Liver (tissue), 9 donors: ENCODE measurements around the gene RXFP2. TPM values are rescaled to one million over a fixed set of nuclear protein-coding genes. Genes with fewer than 3 reads are reported as not detected.

Experiments used
- DNase-seq: peaks from one replicate; pipeline ENCODE4 v3.0.0-alpha.2; 2017; ENCODE audit warnings: low spot score
- H3K27ac ChIP-seq, 2 donors: one replicate each; pipeline ENCODE4 v1.7.0; 2013; ENCODE audit warnings: inconsistent platforms in 2 of 2, low read length in 2 of 2, control low read depth in 1 of 2, low read depth in 1 of 2, mild to moderate bottlenecking in 1 of 2
- H3K27me3 ChIP-seq, 4 donors: one replicate each; pipeline versions ENCODE4 v1.6.1 to v1.7.0; 2013; ENCODE audit warnings: low read length in 3 of 4, inconsistent platforms in 1 of 4, mild to moderate bottlenecking in 1 of 4, moderate library complexity in 1 of 4; ENCODE audit not compliant: control insufficient read depth in 4 of 4, insufficient read depth in 4 of 4
- H3K36me3 ChIP-seq, 4 donors: one replicate each; pipeline versions ENCODE4 v1.6.1 to v1.7.0; 2013; ENCODE audit warnings: low read length in 3 of 4, mild to moderate bottlenecking in 3 of 4, low read depth in 1 of 4, moderate library complexity in 1 of 4; ENCODE audit not compliant: control insufficient read depth in 4 of 4, insufficient read depth in 3 of 4
- H3K4me1 ChIP-seq, 4 donors: one replicate each; pipeline versions ENCODE4 v1.6.1 to v1.7.0; 2013; ENCODE audit warnings: low read length in 3 of 4, mild to moderate bottlenecking in 3 of 4, moderate library complexity in 1 of 4; ENCODE audit not compliant: control insufficient read depth in 4 of 4, insufficient read depth in 4 of 4
- H3K4me3 ChIP-seq, 3 donors: one replicate each; pipeline versions ENCODE4 v1.6.1 to v1.7.0; 2013; ENCODE audit warnings: low read length in 3 of 3, control low read depth in 1 of 3, low read depth in 1 of 3, mild to moderate bottlenecking in 1 of 3
- H3K9ac ChIP-seq, 2 donors: one replicate each; pipeline ENCODE4 v1.7.0; 2013; ENCODE audit warnings: low read length in 2 of 2, mild to moderate bottlenecking in 2 of 2, moderate library complexity in 2 of 2, control low read depth in 1 of 2, low read depth in 1 of 2
- H3K9me3 ChIP-seq, 4 donors: one replicate each; pipeline versions ENCODE4 v1.6.1 to v1.7.0; 2013; ENCODE audit warnings: low read length in 3 of 4; ENCODE audit not compliant: control insufficient read depth in 4 of 4
- ATF3 ChIP-seq: IDR thresholded peaks from 2 replicates; pipeline ENCODE4 v1.6.1; 2016; ENCODE audit warnings: antibody characterized with exemption
- CTCF ChIP-seq: fragments of 150-350 bp; IDR thresholded peaks from 2 replicates; pipeline ENCODE4 v1.5.1; 2017; ENCODE audit warnings: improper control_type of control experiment, low read depth, low read length; ENCODE audit not compliant: missing input control
- EGR1 ChIP-seq, 2 donors: IDR thresholded peaks; 2 replicates each; pipeline ENCODE4 v1.6.1; 2016 to 2018; ENCODE audit warnings: antibody characterized with exemption in 2 of 2, low read depth in 2 of 2
- FOXA1 ChIP-seq: IDR thresholded peaks from 2 replicates; pipeline ENCODE4 v1.6.1; 2016; ENCODE audit warnings: antibody characterized with exemption
- FOXA2 ChIP-seq: IDR thresholded peaks from 2 replicates; pipeline ENCODE4 v1.6.1; 2016; ENCODE audit warnings: antibody characterized with exemption
- GABPA ChIP-seq, 2 donors: IDR thresholded peaks in 1 of 2; conservative IDR thresholded peaks in 1 of 2; 2 replicates each; pipeline ENCODE4 v1.6.1; 2016; ENCODE audit warnings: antibody characterized with exemption in 2 of 2, mild to moderate bottlenecking in 1 of 2, moderate library complexity in 1 of 2
- HNF4A ChIP-seq, 2 donors: conservative IDR thresholded peaks; 2 replicates each; pipeline ENCODE4 v1.6.1; 2016; ENCODE audit warnings: antibody characterized with exemption in 2 of 2, mild to moderate bottlenecking in 2 of 2
- HNF4G ChIP-seq: IDR thresholded peaks from 2 replicates; pipeline ENCODE4 v1.6.1; 2016; ENCODE audit warnings: antibody characterized with exemption
- JUND ChIP-seq, 2 donors: IDR thresholded peaks; 2 replicates each; pipeline ENCODE4 v1.6.1; 2016; ENCODE audit warnings: antibody characterized with exemption in 2 of 2
- MAX ChIP-seq: IDR thresholded peaks from 2 replicates; pipeline ENCODE4 v1.6.1; 2016; ENCODE audit warnings: antibody characterized with exemption
- NR2F2 ChIP-seq: IDR thresholded peaks from 2 replicates; pipeline ENCODE4 v1.6.1; 2016; ENCODE audit warnings: antibody characterized with exemption
- RAD21 ChIP-seq, 2 donors: IDR thresholded peaks; 2 replicates each; pipeline ENCODE4 v1.6.1; 2016; ENCODE audit warnings: antibody characterized with exemption in 2 of 2, mild to moderate bottlenecking in 2 of 2
- REST ChIP-seq: IDR thresholded peaks from 2 replicates; pipeline ENCODE4 v1.6.1; 2016; ENCODE audit warnings: antibody characterized with exemption, mild to moderate bottlenecking
- RXRA ChIP-seq, 2 donors: IDR thresholded peaks; 2 replicates each; pipeline ENCODE4 v1.6.1; 2017 to 2018; ENCODE audit warnings: antibody characterized with exemption in 2 of 2, mild to moderate bottlenecking in 1 of 2
- SP1 ChIP-seq: IDR thresholded peaks from 2 replicates; pipeline ENCODE4 v1.6.1; 2018; ENCODE audit warnings: antibody characterized with exemption, mild to moderate bottlenecking
- TAF1 ChIP-seq: conservative IDR thresholded peaks from 2 replicates; pipeline ENCODE4 v1.6.1; 2016; ENCODE audit warnings: antibody characterized with exemption, mild to moderate bottlenecking
- YY1 ChIP-seq: IDR thresholded peaks from 2 replicates; pipeline ENCODE4 v1.6.1; 2016; ENCODE audit warnings: antibody characterized with exemption, mild to moderate bottlenecking
- ZBTB33 ChIP-seq: IDR thresholded peaks from 2 replicates; pipeline ENCODE4 v1.6.1; 2016; ENCODE audit warnings: antibody characterized with exemption
- WGBS: extraction: QIAGEN DNeasy Blood & Tissue Kit; methylation state at CpG from one replicate; pipeline ENCODE4 v1.1.7; 2013; 5-methylcytosine and 5-hydroxymethylcytosine counted together
- polyA plus RNA-seq, 2 donors: library from polyadenylated mRNA; stranded (reverse) in 1 of 2; unstranded in 1 of 2; fragments of 200-250 nt in 1 of 2; fragments of >200 nt in 1 of 2; fragmentation: Nextera tagmentation in 1 of 2; extraction: Ambion mirVana in 1 of 2; gene quantifications; one replicate each; pipeline versions ENCODE4 v1.2.1 to v1.2.3, GENCODE V29; 2013 to 2015
- total RNA-seq, 2 donors: library from RNA; depleted of rRNA; stranded (reverse); fragments of >200 nt; gene quantifications; one replicate each; pipeline ENCODE4 v1.2.3, GENCODE V29; 2014
- donor health status: healthy.
- donor health status: healthy.
- donor health status: healthy.
- donor health status: healthy.
- donor health status: healthy.

Gene RXFP2
- total and polyA plus RNA-seq, 4 donors, result not detected

GRCh38 chr13:31761951-31762350, 22.6 kb downstream of the RXFP2 start:
- Histone ChIP-seq H3K9ac (no peak overlapping the region), H3K27ac (no peak overlapping the region), H3K4me3 (no peak overlapping the region), H3K9me3 (peaks cover 0 to 1% (median 0%) of the 10 kb centered on the region in 4 donors), H3K27me3 (peaks cover 0 to 16% (median 0%) of the 10 kb centered on the region in 4 donors), H3K4me1 (no peaks in the 10 kb centered on the region), H3K36me3 (no peaks in the 10 kb centered on the region)
- no peak for DNase-seq
- WGBS, result 65% methylated on average over 2 of the region's 2 CpGs
- TF ChIP-seq GABPA (IDR thresholded peaks at IDR 0.05 in 1 of 2, conservative IDR thresholded peaks at IDR 0.05 in 1 of 2) (no peak), ATF3 (no peak)

- Histone ChIP-seq H3K4me1 (no peaks in the 10 kb centered on the region), H3K4me3 (no peak overlapping the region), H3K9me3 (peaks cover 0 to 1% (median 0%) of the 10 kb centered on the region in 4 donors), H3K27me3 (peaks cover 0 to 19% (median 0%) of the 10 kb centered on the region in 4 donors), H3K9ac (no peak overlapping the region), H3K27ac (no peak overlapping the region), H3K36me3 (no peaks in the 10 kb centered on the region)
- whole genome bisulfite sequencing, result 88% methylated on average over 2 of the region's 2 CpGs
- DNase-seq, result no peak
- TF ChIP-seq ATF3, result no peak
- no peak for TF ChIP-seq RXRA (IDR thresholded peaks at IDR 0.05)
- TF ChIP-seq CTCF, result no peak
- TF ChIP-seq SP1, result no peak
- TF ChIP-seq HNF4G, result no peak
- TF ChIP-seq ZBTB33, result no peak
- no peak for TF ChIP-seq JUND (IDR thresholded peaks at IDR 0.05)
- no peak for TF ChIP-seq NR2F2
- TF ChIP-seq YY1, result no peak
- TF ChIP-seq FOXA1, result no peak
- no peak for TF ChIP-seq HNF4A (conservative IDR thresholded peaks at IDR 0.05)
- no peak for TF ChIP-seq MAX
- no peak for TF ChIP-seq REST
- TF ChIP-seq FOXA2, result no peak
- TF ChIP-seq RAD21 (IDR thresholded peaks at IDR 0.05), result no peak
- no peak for TF ChIP-seq GABPA (IDR thresholded peaks at IDR 0.05 in 1 of 2, conservative IDR thresholded peaks at IDR 0.05 in 1 of 2)
- no peak for TF ChIP-seq TAF1
- no peak for TF ChIP-seq EGR1 (IDR thresholded peaks at IDR 0.05; ENCODE audit: low read depth in 2 of 2)
Observed at GRCh38 chr13:31764556-31764955, 25.2 kb downstream of the RXFP2 start.
